ENCODE measurements around the gene TAS1R2.
"Not testable (repeated sequence)": the region's sequence is repeated elsewhere in the genome, so short reads cannot be mapped to it uniquely, and the experiment has no call there.

Gene TAS1R2

GRCh38 chr1:18868354-18868753 is 8.9 kb upstream of the TAS1R2 start:
- FAIRE-seq: no peak

DNA sequence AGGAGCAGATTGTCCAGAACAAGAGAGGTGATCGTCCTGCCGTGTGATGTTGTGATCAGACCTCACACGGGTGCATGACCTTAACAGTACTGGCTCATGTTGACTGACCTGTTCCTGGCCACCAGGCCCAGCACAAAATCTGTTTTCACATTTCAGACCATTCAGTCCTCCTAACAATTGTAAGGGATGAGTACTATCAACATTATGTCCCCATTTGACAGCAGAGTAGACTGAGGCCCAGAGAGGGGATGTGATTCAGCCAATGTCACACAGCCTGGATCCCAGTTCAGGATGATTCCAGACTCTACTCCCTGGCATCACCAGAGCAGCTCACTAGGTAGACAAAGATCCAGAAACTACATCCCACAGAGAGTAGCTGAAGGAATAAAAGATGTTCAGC is 7.4 kb upstream of the TAS1R2 start:
- no peak for FAIRE-seq

DNA sequence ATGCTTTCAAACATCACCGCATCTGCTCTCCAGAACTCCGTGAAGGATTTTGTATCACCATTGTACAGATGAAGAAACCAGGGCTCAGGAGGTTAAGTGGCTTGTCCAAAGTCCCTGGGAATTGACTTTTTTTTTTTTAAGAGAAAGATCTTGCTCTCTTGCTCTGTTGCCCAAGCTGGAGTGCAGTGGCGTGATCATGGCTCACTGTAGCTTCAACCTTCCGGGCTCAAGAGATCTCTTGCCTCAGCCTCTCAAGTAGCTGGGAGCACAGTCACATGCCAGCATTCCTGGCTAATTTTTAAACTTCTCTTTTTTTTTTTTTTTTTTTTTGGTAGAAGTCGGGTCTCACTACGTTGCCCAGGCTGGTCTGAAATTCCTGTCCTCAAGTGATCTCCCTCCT is 6.9 kb upstream of the TAS1R2 start:
- FAIRE-seq: no peak

GRCh38 chr1:18865176-18865575 is 5.7 kb upstream of the TAS1R2 start:
- FAIRE-seq: no peak

DNA sequence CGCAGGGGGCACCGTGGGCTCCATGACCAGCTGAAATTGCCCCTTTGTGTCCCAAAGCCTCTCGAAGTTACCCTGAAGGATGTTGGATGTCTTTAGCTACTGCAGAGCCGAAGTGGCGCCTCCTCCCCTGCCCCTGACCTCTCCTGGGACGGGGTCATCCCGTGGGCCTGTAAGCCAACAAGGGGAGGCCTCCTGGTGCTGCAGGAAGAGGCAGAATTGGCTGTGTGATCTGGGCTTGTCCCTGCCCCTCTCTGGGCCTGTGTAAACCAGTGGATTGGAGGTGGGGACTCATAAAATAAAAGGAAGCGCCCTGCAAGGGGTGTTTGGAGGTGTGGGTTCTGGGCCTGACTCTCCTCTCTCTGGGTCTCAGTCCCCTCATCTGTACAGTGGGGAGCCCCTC is 2.1 kb upstream of the TAS1R2 start:
- FAIRE-seq: no peak

DNA sequence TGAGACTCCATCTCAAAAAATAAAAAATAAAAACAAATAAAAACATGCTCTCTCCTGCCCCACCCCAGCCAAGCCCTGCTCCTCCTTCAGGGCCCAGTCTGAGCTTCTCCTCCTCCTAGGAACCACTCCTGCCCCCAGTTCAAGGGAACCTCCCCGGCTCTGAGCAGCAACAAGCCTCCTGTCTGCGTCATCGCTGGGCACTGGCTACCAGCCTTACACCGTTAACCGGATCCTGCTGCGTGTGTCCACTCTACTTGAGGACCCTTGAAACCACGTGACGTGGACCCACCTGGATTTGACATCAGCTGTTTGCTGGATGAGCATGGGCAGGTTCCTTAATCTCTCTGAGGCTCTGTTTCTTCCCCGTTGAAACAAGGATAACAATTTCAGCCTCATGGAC is 1.6 kb upstream of the TAS1R2 start:
- no peak for FAIRE-seq

- no peak for FAIRE-seq
Measured at GRCh38 chr1:18858070-18858688, 1.3 kb downstream of the TAS1R2 start.

DNA sequence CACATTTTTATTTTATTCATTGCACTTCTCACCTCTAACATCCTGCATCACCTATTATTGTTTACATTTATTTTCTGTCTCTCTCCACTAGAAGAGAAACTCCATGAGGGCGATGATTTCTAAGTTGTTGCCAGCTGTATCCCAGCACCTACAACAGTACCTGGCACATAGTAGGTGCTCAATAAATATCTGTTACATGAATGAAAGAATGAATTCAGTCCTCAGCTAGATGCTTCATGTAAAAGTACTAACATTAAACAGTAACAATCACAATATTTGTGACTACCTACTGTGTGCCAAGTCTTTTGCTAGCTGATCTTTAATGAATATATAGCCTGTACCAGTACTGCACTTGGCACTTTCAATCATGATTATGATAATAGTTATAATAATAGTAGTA is 3.0 kb downstream of the TAS1R2 start:
- FAIRE-seq: no peak

DNA sequence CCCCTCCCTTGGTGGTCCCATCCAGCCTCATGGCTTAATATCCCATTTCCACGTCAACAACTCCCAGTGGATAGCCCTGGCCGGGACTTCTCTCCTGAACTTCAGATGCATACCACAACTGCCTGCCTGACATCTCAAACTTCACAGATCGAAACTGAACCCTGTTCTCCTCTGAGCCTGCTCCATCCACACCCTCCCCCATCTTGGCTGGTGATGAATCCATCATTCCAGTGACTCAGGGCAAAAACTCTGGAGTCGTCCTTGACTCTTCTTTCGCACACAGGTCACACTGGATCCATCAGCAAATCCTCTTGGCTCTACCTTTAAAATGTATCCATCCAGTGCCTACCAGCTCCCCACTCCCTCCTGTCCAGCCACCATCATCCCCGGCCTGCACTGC is 3.9 kb downstream of the TAS1R2 start:
- no peak for FAIRE-seq

- FAIRE-seq: no peak
Measured at GRCh38 chr1:18854331-18855025, 5.0 kb downstream of the TAS1R2 start.

- FAIRE-seq: no peak
Measured at GRCh38 chr1:18852501-18852900, 7.0 kb downstream of the TAS1R2 start.

- no peak for FAIRE-seq
Measured at GRCh38 chr1:18849261-18849711, 10.2 kb downstream of the TAS1R2 start.

- FAIRE-seq: not testable (repeated sequence)
Measured at GRCh38 chr1:18847723-18848122, 11.7 kb downstream of the TAS1R2 start.

GRCh38 chr1:18840145-18840544 is 19.3 kb downstream of the TAS1R2 start:
- no peak for FAIRE-seq

DNA sequence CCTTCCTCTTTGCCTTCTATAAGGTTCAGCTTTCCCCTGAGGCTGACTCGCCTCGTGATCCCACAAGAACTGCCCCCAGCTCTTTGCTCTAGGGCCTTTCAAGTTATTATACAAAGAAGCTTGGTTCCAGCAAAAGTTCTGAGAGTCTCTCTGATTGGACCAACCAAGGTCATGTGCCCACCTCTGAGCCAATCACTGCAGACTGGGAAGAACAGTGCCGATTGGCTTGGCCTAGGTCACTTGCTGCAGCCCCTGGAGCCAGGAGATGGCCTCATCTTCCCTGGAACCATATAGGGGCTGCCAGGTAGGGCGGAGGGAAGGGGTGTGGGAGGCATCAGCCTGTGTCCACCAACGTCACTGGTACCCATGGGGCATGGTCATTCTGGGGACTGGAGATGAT is 22.8 kb downstream of the TAS1R2 start:
- no peak for FAIRE-seq

GRCh38 chr1:18832319-18832718 is 27.1 kb downstream of the TAS1R2 start:
- FAIRE-seq: not testable (repeated sequence)

DNA sequence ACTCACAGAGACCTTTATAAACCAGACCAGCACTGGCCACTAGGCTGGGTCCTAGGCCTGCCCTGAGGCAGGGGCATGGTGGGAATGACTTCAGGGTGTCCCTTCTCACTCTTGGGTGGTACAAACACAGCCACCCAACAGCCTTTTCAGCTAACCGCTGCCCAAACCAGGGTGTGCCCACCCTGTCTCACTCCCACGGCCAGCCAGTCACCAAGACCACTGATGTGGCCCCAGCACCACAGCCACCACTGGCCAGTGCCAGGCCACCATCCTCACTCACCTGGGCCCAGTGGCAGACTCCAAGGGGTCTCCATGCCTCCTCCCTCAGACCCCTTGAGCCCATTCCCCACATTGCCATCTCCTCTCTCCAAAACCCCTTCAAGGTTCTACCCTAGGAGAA is 27.8 kb downstream of the TAS1R2 start:
- no peak for FAIRE-seq

- FAIRE-seq: no peak
Measured at GRCh38 chr1:18830596-18830995, 28.9 kb downstream of the TAS1R2 start.

- FAIRE-seq: no peak
Measured at GRCh38 chr1:18829671-18830070, 29.8 kb downstream of the TAS1R2 start.

GRCh38 chr1:18828224-18828623 is 31.2 kb downstream of the TAS1R2 start:
- FAIRE-seq: no peak

GRCh38 chr1:18823438-18823837 is 36.0 kb downstream of the TAS1R2 start:
- no peak for FAIRE-seq

GRCh38 chr1:18820791-18821641 is 38.4 kb downstream of the TAS1R2 start:
- FAIRE-seq: peak; percentile 40

GRCh38 chr1:18819986-18820790 is 39.3 kb downstream of the TAS1R2 start:
- no peak for FAIRE-seq
